HepG2 (cell line): ENCODE results near the gene TPST2. TPM values are rescaled to one million over a fixed set of nuclear protein-coding genes. Genes with fewer than 3 reads are reported as not detected.
A peak's percentile ranks its signal among the peaks of the same experiment; 100 is the strongest.

Source experiments
- ATAC-seq: fragments of 200-7000 bp; cut with Tn5 transposase; 3 replicates; pipeline ENCODE4 v1.9.1; 2020; ENCODE audit warnings: mild to moderate bottlenecking, moderate library complexity
- BruUV-seq: library from RNA; stranded (reverse); fragments of 400-500 nt; replicated peaks from 2 replicates; lab custom pipeline; 2021; lab: Mats Ljungman, UMichigan
- CTCF ChIA-PET: fragments of 300-600 bp; formaldehyde crosslinking; extraction: SDS; loops from one replicate; lab custom pipeline; 2021; ENCODE audit warnings: low total read pairs, inconsistent platforms, low intra/inter-chr PET ratio; lab: Yijun Ruan, JAX
- POLR2A ChIA-PET: fragments of 350-600 bp; sonication (Branson Sonifier 250); formaldehyde crosslinking; loops from one replicate; lab custom pipeline; 2020; ENCODE audit warnings: antibody characterized with exemption, inconsistent platforms; lab: Yijun Ruan, JAX
- DNase-seq: peaks from one replicate; pipeline ENCODE4 v3.0.0-alpha.2; 2015; ENCODE audit warnings: low spot score
- FAIRE-seq: peaks from 3 replicates; lab custom pipeline; 2011; peaks lifted over from hg19 to GRCh38; lab: Jason Lieb, UNC
- H2AFZ ChIP-seq: one replicate; pipeline ENCODE4 v1.6.1; 2011; ENCODE audit warnings: low read length, inconsistent platforms
- H3K27ac ChIP-seq: fragments of 300-600 bp; 3 replicates; pipeline ENCODE4 v1.8.0; 2011; ENCODE audit warnings: mixed run types, mild to moderate bottlenecking, mixed read lengths, low read length, inconsistent platforms; ENCODE audit not compliant: insufficient read depth; ENCODE audit errors: extremely low read length
- H3K27me3 ChIP-seq, 2 experiments: fragments of 200-600 bp in 1 of 2; 2 replicates in 1 of 2; 3 replicates in 1 of 2; pipeline versions ENCODE4 v1.6.0 to v1.8.0; 2011; ENCODE audit warnings: low read length in 2 of 2, mild to moderate bottlenecking in 2 of 2, moderate library complexity in 2 of 2, inconsistent platforms in 1 of 2; ENCODE audit not compliant: insufficient read depth in 2 of 2, control insufficient read depth in 1 of 2
- H3K36me3 ChIP-seq, 2 experiments: fragments of 200-600 bp in 1 of 2; replicated peaks in 1 of 2; 2 replicates in 1 of 2; 3 replicates in 1 of 2; pipeline versions ENCODE4 v1.5.1 to v1.8.0; 2011; ENCODE audit warnings: low read length in 2 of 2, inconsistent platforms in 1 of 2; ENCODE audit not compliant: insufficient read depth in 2 of 2, control insufficient read depth in 1 of 2
- H3K4me1 ChIP-seq: 2 replicates; pipeline ENCODE4 v1.5.1; 2012; ENCODE audit warnings: low read length, inconsistent platforms; ENCODE audit not compliant: insufficient read depth
- H3K4me2 ChIP-seq: 2 replicates; pipeline ENCODE4 v1.6.0; 2011; ENCODE audit warnings: low read depth, low read length, inconsistent platforms
- H3K4me3 ChIP-seq, 3 experiments: fragments of 200-600 bp in 1 of 3; sonication (generic), shearing (Covaris generic) in 1 of 3; replicated peaks in 1 of 3; 2 replicates each; pipeline ENCODE4 v1.5.1; 2011 to 2016; ENCODE audit warnings: low read length in 3 of 3, inconsistent platforms in 2 of 3, low read depth in 2 of 3, mild to moderate bottlenecking in 2 of 3, control low read depth in 1 of 3, mixed read lengths in 1 of 3; ENCODE audit not compliant: insufficient read depth in 1 of 3
- H3K79me2 ChIP-seq: one replicate; pipeline ENCODE4 v1.6.1; 2011; ENCODE audit warnings: low read length, inconsistent platforms; ENCODE audit not compliant: insufficient read depth
- H3K9ac ChIP-seq: 2 replicates; pipeline ENCODE4 v1.6.0; 2011; ENCODE audit warnings: mild to moderate bottlenecking, low read depth, low read length, inconsistent platforms; ENCODE audit not compliant: insufficient read depth
- H3K9me3 ChIP-seq: 2 replicates; pipeline ENCODE4 v1.5.1; 2012; ENCODE audit warnings: mild to moderate bottlenecking, low read length
- H4K20me1 ChIP-seq: 2 replicates; pipeline ENCODE4 v1.6.0; 2011; ENCODE audit warnings: inconsistent platforms, mild to moderate bottlenecking, low read length, moderate library complexity; ENCODE audit not compliant: insufficient read depth
- ATF7 ChIP-seq, 2 experiments: fragments of 450-650 bp in 1 of 2; sonication (generic) in 1 of 2; formaldehyde crosslinking in 1 of 2; IDR thresholded peaks; 2 replicates each; pipeline versions ENCODE4 v1.4.0 to v1.6.1; 2016 to 2020; ENCODE audit warnings: antibody characterized with exemption in 1 of 2, mild to moderate bottlenecking in 1 of 2, missing genetic modification reagents in 1 of 2
- CEBPB ChIP-seq: IDR thresholded peaks from 2 replicates; pipeline ENCODE4 v1.6.1; 2011; ENCODE audit warnings: low read depth, low read length, improper control_type of control experiment, borderline replicate concordance
- POGK ChIP-seq: sonication (generic); formaldehyde crosslinking; conservative IDR thresholded peaks from 2 replicates; pipeline ENCODE4 v1.8.0; 2022; ENCODE audit warnings: mild to moderate bottlenecking, moderate library complexity, missing genetic modification reagents
- TAF1 ChIP-seq: sonication (generic); formaldehyde crosslinking; IDR thresholded peaks from 2 replicates; pipeline ENCODE4 v1.4.0; 2020; ENCODE audit warnings: missing genetic modification reagents
- ZNF33B ChIP-seq: sonication (generic); formaldehyde crosslinking; IDR thresholded peaks from 2 replicates; pipeline ENCODE4 v1.5.1; 2020; ENCODE audit warnings: mild to moderate bottlenecking, missing genetic modification reagents
- ZNF574 ChIP-seq: sonication (generic); formaldehyde crosslinking; IDR thresholded peaks from 2 replicates; pipeline ENCODE4 v1.4.0; 2020; ENCODE audit warnings: missing genetic modification reagents
- ZNF576 ChIP-seq: sonication (generic); formaldehyde crosslinking; IDR thresholded peaks from 2 replicates; pipeline ENCODE4 v1.4.0; 2020; ENCODE audit warnings: mild to moderate bottlenecking, missing genetic modification reagents
- ZNF768 ChIP-seq: sonication (generic); formaldehyde crosslinking; IDR thresholded peaks from 2 replicates; pipeline ENCODE4 v1.4.0; 2020; ENCODE audit warnings: missing genetic modification reagents
- ZSCAN31 ChIP-seq: sonication (generic); formaldehyde crosslinking; IDR thresholded peaks from 2 replicates; pipeline ENCODE4 v1.5.0; 2020; ENCODE audit warnings: low read depth, mild to moderate bottlenecking, missing genetic modification reagents
- WGBS: methylation state at CpG from one replicate; pipeline ENCODE4 v1.1.6; 2017; ENCODE audit warnings: low lambda C conversion rate; 5-methylcytosine and 5-hydroxymethylcytosine counted together
- in situ Hi-C: cut with HindIII; loops from 2 replicates; pipeline ENCODE4 v1.10.0; 2017; ENCODE audit warnings: low pct_unique_long_range_greater_than_20kb; ENCODE audit not compliant: extremely low pct_ligation_motif_present
- intact Hi-C: fragments of 100-400 bp; cut with micrococcal nuclease; formaldehyde crosslinking; loops from one replicate; pipeline ENCODE4 v1.10.0; 2022; ENCODE audit not compliant: unreplicated experiment
- polyA plus RNA-seq, 8 experiments: library from polyadenylated mRNA; depleted of rRNA in 3 of 8; stranded (reverse) in 7 of 8; unstranded in 1 of 8; fragments of >200 nt; fragmentation: Illumina TruSeq in 4 of 8; extraction: Trizol in 4 of 8; gene quantifications; 2 replicates each; pipeline versions ENCODE4 v1.2.1 to v1.2.3, GENCODE V29; 2011 to 2016; ENCODE audit warnings: low read depth in 4 of 8, missing spikeins in 1 of 8, mixed read lengths in 1 of 8; ENCODE audit not compliant: insufficient read depth in 1 of 8
- total RNA-seq, 5 experiments: library from RNA; depleted of rRNA; stranded (reverse); fragments of >200 nt; fragmentation: Illumina TruSeq; extraction: Trizol; gene quantifications; 2 replicates each; pipeline ENCODE4 v1.2.3, GENCODE V29; 2016; ENCODE audit warnings: low read depth in 1 of 5

Gene TPST2
- total and polyA plus RNA-seq, 2 of the 13 experiments (the other 11 are each of a cell fraction or from before 2014, with no cell fraction given) = 15.2 to 23.8 TPM

GRCh38 chr22:26570115-26570514 is 19.8 kb downstream of the TPST2 start:
- Histone ChIP-seq H3K4me3 (no peak overlapping the region), H4K20me1 (0 out of 2 replicates have a peak, but pooled peaks cover 2% of the 10 kb centered on the region), H3K9ac (no peak overlapping the region), H3K9me3 (no peaks in the 10 kb centered on the region), H2AFZ (no peak overlapping the region), H3K4me2 (no peak overlapping the region), H3K36me3 (peaks cover 0 to 4% of the 10 kb centered on the region in 2 experiments; a peak in 1 of 5 replicates), H3K79me2 (no peaks in the 10 kb centered on the region), H3K27ac (no peak overlapping the region), H3K27me3 (no peaks in the 10 kb centered on the region), H3K4me1 (no peaks in the 10 kb centered on the region)
- DNase-seq (no peak), ATAC-seq (no peak), FAIRE-seq (no peak)
- in situ Hi-C loops (no loop called here), intact Hi-C loops (no loop called here)
- TF ChIP-seq ZNF33B (CRISPR knock-in tag) (no peak), TAF1 (CRISPR knock-in tag) (no peak)
- BruUV-seq = no TSS peak
- CTCF ChIA-PET = no interaction called here
- POLR2A ChIA-PET = interaction anchor here (0.7 kb wide), 1 partner anchor 86 kb away, joined by 3 read pairs; the partner anchor contains the start of genes HPS4 and SRRD
- WGBS = 85% methylated on average over 9 of the region's 10 CpGs

- Histone ChIP-seq H3K9me3 (no peaks in the 10 kb centered on the region), H3K27me3 (no peaks in the 10 kb centered on the region), H3K4me2 (no peak overlapping the region), H3K27ac (no peak overlapping the region), H3K36me3 (peaks cover 0 to 8% of the 10 kb centered on the region in 2 experiments; a peak in 1 of 5 replicates), H3K4me1 (no peaks in the 10 kb centered on the region), H3K9ac (no peak overlapping the region), H3K4me3 (no peak overlapping the region), H3K79me2 (no peaks in the 10 kb centered on the region), H2AFZ (no peak overlapping the region), H4K20me1 (no peaks in the 10 kb centered on the region)
- ChIA-PET POLR2A (no interaction called here), CTCF (no interaction called here)
- ATAC-seq = no peak
- 95% methylated on average over 9 of the region's 11 CpGs for WGBS
- intact Hi-C loops = no loop called here
- BruUV-seq = no TSS peak
- in situ Hi-C loops = no loop called here
- no peak for FAIRE-seq
- no peak for DNase-seq
- no peak for TF ChIP-seq ZNF574
- 0 out of 2 replicates have a peak, but pooled peaks have one; percentile 3 for TF ChIP-seq ATF7 (IDR thresholded peaks at IDR 0.05)
- TF ChIP-seq ATF7 (CRISPR knock-in tag; IDR thresholded peaks at IDR 0.05) = no peak
- no peak for TF ChIP-seq POGK (CRISPR knock-in tag)
- no peak for TF ChIP-seq ZNF576 (CRISPR knock-in tag)
- TF ChIP-seq ZSCAN31 (CRISPR knock-in tag) = no peak
- peak; percentile 66 for TF ChIP-seq CEBPB
- TF ChIP-seq ZNF768 (CRISPR knock-in tag) = no peak
These were observed 21.7 kb downstream of the TPST2 start for GRCh38 chr22:26568207-26568706.
